ENCODE results near the gene ZNF426. TPM values are rescaled to one million over a fixed set of nuclear protein-coding genes. Genes with fewer than 3 reads are reported as not detected.

The ZNF426 gene
- total RNA-seq, 1 experiment from 2014 or later = 8.9 TPM

GRCh38 chr19:9507285-9507684, 31.2 kb downstream of the ZNF426 start:
- DNase-seq (ENCODE audit: low spot score) = no peak
- in situ Hi-C loops (cut with HindIII; ENCODE audit: low sequenced_read_pairs) = no loop called here

GRCh38 chr19:9500796-9501195, 37.6 kb downstream of the ZNF426 start:
- no peak for DNase-seq (ENCODE audit: low spot score)
- in situ Hi-C loops (cut with HindIII; ENCODE audit: low sequenced_read_pairs) = no loop called here

GRCh38 chr19:9498183-9498902, 40.1 kb downstream of the ZNF426 start, which contains the start of gene ZNF560:
TSS of gene ZNF560 (minus strand) at chr19:9498616. CDS start at chr19:9475313, 23,303 bp downstream.
- in situ Hi-C loops (cut with HindIII; ENCODE audit: low sequenced_read_pairs) = no loop called here
- no peak for DNase-seq (ENCODE audit: low spot score)

GRCh38 chr19:9494096-9494495, 44.3 kb downstream of the ZNF426 start:
- DNase-seq (ENCODE audit: low spot score) = no peak
- in situ Hi-C loops (cut with HindIII; ENCODE audit: low sequenced_read_pairs) = no loop called here

- in situ Hi-C loops (cut with HindIII; ENCODE audit: low sequenced_read_pairs) = no loop called here
Observed at GRCh38 chr19:9487016-9487415, 51.4 kb downstream of the ZNF426 start.

GRCh38 chr19:9485140-9485539, 53.3 kb downstream of the ZNF426 start:
- no peak for DNase-seq (ENCODE audit: low spot score)
- in situ Hi-C loops (cut with HindIII; ENCODE audit: low sequenced_read_pairs) = no loop called here

More at GRCh38 chr19:9487016-9487415, 51.4 kb downstream of the ZNF426 start:
- DNase-seq (ENCODE audit: low spot score) = no peak

- in situ Hi-C loops (cut with HindIII; ENCODE audit: low sequenced_read_pairs) = no loop called here
- no peak for DNase-seq (ENCODE audit: low spot score)
Observed at GRCh38 chr19:9474975-9475374, 63.5 kb downstream of the ZNF426 start.

Other genes starting within 250 kb of the ZNF426 start
- gene ZNF699, start 228.8 kb downstream of the ZNF426 start, total RNA-seq (2014; rRNA removed; shearing (Covaris generic)) = 8.4 and 8.9 TPM in 2 replicates
- gene ZNF559, start 214.5 kb downstream of the ZNF426 start, total RNA-seq (2014; rRNA removed; shearing (Covaris generic)) = 3.4 and 7.2 TPM in 2 replicates
- 2.2 and 2.7 TPM in 2 replicates for gene ZNF177, start 175.6 kb downstream of the ZNF426 start, total RNA-seq (2014; rRNA removed; shearing (Covaris generic))
- 13.0 and 16.1 TPM in 2 replicates for gene ZNF266, start 103.1 kb downstream of the ZNF426 start, total RNA-seq (2014; rRNA removed; shearing (Covaris generic))
- gene ZNF560, start 40.0 kb downstream of the ZNF426 start, total RNA-seq (2014; rRNA removed; shearing (Covaris generic)) = not detected in 2 replicates
- 27.3 and 41.1 TPM in 2 replicates for gene ZNF121, start 45.9 kb upstream of the ZNF426 start, total RNA-seq (2014; rRNA removed; shearing (Covaris generic))
- gene ZNF561, start 82.6 kb upstream of the ZNF426 start, total RNA-seq (2014; rRNA removed; shearing (Covaris generic)) = 26.3 and 41.3 TPM in 2 replicates
- 9.7 and 34.7 TPM in 2 replicates for gene ZNF562, start 136.5 kb upstream of the ZNF426 start, total RNA-seq (2014; rRNA removed; shearing (Covaris generic))
- 6.2 and 12.6 TPM in 2 replicates for gene ZNF846, start 230.1 kb upstream of the ZNF426 start, total RNA-seq (2014; rRNA removed; shearing (Covaris generic))